Embryonic facial prominence (tissue), 1 donor: ENCODE results near the gene LGALS3.
A peak's percentile ranks its signal among the peaks of the same experiment; 100 is the strongest.

ENCODE experiments used
- DNase-seq: peaks from one replicate; pipeline ENCODE4 v3.0.0-alpha.2; 2016; ENCODE audit errors: extremely low spot score

Gene LGALS3

GRCh38 chr14:55190906-55191202 lies 61.8 kb downstream of the LGALS3 start:
- no peak for DNase-seq

DNA sequence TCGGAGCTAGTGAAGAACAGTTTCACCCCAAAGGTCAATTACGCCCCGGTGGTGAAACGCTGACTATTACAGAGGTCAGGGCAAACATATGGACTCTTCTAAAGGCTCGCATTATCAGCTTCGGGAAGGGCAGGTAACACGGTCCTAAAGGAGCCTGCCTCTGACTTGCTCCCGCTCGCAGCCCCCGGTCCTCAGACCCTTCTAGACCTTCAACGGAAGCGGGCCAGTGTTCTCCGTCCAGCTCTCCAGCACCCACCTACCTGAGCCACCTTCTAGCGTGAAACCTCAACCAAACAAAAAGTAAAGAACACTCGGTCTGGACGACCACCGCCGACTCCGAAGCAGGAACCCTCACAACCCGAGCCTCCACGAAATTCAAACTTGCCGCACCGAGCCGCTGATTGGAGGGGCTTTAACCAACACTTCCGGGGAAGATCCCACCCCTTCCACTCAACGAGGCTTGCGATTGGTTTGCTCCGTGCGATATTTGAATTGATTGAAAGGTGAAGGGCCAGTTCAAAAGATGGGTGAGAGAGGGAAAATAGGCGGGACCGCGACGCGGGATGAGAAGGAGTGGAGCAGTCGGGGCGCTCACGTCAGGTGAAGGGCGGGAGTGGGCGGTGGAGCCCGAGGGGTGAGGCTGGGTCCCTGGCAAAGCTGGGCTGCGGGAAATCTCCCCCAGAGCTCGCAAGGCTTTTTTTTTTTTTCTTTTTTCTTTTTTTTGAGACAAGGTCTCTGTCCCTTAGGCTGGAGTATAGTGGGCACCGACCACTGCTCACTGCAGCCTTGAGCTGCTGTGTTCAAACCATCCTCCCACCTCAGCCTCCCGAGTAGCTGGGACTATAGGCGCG lies 62.4 kb downstream of the LGALS3 start, which contains the start of gene DLGAP5:
DLGAP5 (minus strand) TSS at position 383 of the 851 bp plus-strand sequence. CDS start 2,406 bp downstream, outside the sequence.
- DNase-seq, result peak; percentile 96

- no peak for DNase-seq
Measured at GRCh38 chr14:55192054-55192621, 63.1 kb downstream of the LGALS3 start.

- no peak for DNase-seq
Measured at GRCh38 chr14:55194656-55195355, 65.8 kb downstream of the LGALS3 start.
